Measurements from ENCODE around the gene ELOVL1.

Gene ELOVL1

GRCh38 chr1:43348809-43349593, 18.8 kb downstream of the ELOVL1 start:
- Histone ChIP-seq H2AFZ (ENCODE audit: low read depth, low read length, severe bottlenecking) (peak overlapping the region; percentile 83), H3K36me3 (ENCODE audit: low read length) (no peaks in the 10 kb centered on the region), H4K20me1 (ENCODE audit: low read depth, low read length) (no peaks in the 10 kb centered on the region), H3K4me2 (ENCODE audit: low read depth, low read length, poor library complexity, severe bottlenecking) (peak overlapping the region; percentile 74), H3K79me2 (ENCODE audit: insufficient read depth, low read length) (no peaks in the 10 kb centered on the region), H3K4me3 (ENCODE audit: insufficient read depth, low read length, poor library complexity, severe bottlenecking) (peak overlapping the region; percentile 56), H3F3A (ENCODE audit: insufficient read depth) (peaks cover 18% of the 10 kb centered on the region), H3K9ac (ENCODE audit: low read length) (peak overlapping the region; percentile 60), H3K9me3 (ENCODE audit: insufficient read depth, low read length) (no peaks in the 10 kb centered on the region), H3K27me3 (ENCODE audit: low read length) (no peaks in the 10 kb centered on the region), H3K9me2 (replicated peaks; ENCODE audit: insufficient read depth, low read length) (no peaks in the 10 kb centered on the region), H3K27ac (ENCODE audit: low read depth, low read length) (peak overlapping the region; percentile 67)
- TF ChIP-seq, protein P1, sequence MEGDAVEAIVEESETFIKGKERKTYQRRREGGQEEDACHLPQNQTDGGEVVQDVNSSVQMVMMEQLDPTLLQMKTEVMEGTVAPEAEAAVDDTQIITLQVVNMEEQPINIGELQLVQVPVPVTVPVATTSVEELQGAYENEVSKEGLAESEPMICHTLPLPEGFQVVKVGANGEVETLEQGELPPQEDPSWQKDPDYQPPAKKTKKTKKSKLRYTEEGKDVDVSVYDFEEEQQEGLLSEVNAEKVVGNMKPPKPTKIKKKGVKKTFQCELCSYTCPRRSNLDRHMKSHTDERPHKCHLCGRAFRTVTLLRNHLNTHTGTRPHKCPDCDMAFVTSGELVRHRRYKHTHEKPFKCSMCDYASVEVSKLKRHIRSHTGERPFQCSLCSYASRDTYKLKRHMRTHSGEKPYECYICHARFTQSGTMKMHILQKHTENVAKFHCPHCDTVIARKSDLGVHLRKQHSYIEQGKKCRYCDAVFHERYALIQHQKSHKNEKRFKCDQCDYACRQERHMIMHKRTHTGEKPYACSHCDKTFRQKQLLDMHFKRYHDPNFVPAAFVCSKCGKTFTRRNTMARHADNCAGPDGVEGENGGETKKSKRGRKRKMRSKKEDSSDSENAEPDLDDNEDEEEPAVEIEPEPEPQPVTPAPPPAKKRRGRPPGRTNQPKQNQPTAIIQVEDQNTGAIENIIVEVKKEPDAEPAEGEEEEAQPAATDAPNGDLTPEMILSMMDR (IDR thresholded peaks at IDR 0.05; ENCODE audit: insufficient read depth, low read length, poor library complexity, severe bottlenecking) = no peak
- TF ChIP-seq EZH2phosphoT487 (conservative IDR thresholded peaks at IDR 0.05; ENCODE audit: low read length) = no peak

GRCh38 chr1:43348343-43348808, 19.4 kb downstream of the ELOVL1 start:
- Histone ChIP-seq H3K79me2 (ENCODE audit: insufficient read depth, low read length) (no peaks in the 10 kb centered on the region), H3K36me3 (ENCODE audit: low read length) (no peaks in the 10 kb centered on the region), H3K4me2 (ENCODE audit: low read depth, low read length, poor library complexity, severe bottlenecking) (peak overlapping the region; percentile 74), H3K9ac (ENCODE audit: low read length) (peak overlapping the region; percentile 60), H4K20me1 (ENCODE audit: low read depth, low read length) (no peaks in the 10 kb centered on the region), H2AFZ (ENCODE audit: low read depth, low read length, severe bottlenecking) (peak overlapping the region; percentile 83), H3K9me3 (ENCODE audit: insufficient read depth, low read length) (no peaks in the 10 kb centered on the region), H3K9me2 (replicated peaks; ENCODE audit: insufficient read depth, low read length) (no peaks in the 10 kb centered on the region), H3K4me3 (ENCODE audit: insufficient read depth, low read length, poor library complexity, severe bottlenecking) (peak overlapping the region; percentile 56), H3K27ac (ENCODE audit: low read depth, low read length) (no peak overlapping the region; the same call in 1 of the 2 replicates), H3F3A (ENCODE audit: insufficient read depth) (peaks cover 18% of the 10 kb centered on the region), H3K27me3 (ENCODE audit: low read length) (no peaks in the 10 kb centered on the region)
- no peak for TF ChIP-seq EZH2phosphoT487 (conservative IDR thresholded peaks at IDR 0.05; ENCODE audit: low read length)
- TF ChIP-seq, protein P1 (IDR thresholded peaks at IDR 0.05; ENCODE audit: insufficient read depth, low read length, poor library complexity, severe bottlenecking) = no peak

DNA sequence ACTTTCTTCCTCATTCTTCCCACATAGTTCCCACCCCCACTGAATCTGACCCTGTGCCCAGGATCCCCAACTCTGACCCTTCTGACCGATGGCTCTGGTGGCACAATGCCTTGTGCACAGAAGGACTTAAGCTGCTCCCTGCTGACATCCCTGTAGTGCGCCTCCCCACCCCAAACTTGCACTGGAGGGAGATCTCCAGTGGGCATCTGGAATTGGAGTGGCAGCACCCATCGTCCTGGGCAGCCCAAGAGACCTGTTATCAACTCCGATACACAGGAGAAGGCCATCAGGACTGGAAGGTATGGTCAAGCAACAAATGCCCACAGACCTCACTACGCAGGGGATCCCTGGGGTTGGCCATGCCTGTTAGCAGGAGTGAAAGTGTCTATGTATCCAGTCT, 21.2 kb downstream of the ELOVL1 start:
- Histone ChIP-seq H3K4me3 (ENCODE audit: insufficient read depth, low read length, poor library complexity, severe bottlenecking) (no peak overlapping the region), H3K9me2 (replicated peaks; ENCODE audit: insufficient read depth, low read length) (no peaks in the 10 kb centered on the region), H3F3A (ENCODE audit: insufficient read depth) (peaks cover 18% of the 10 kb centered on the region), H3K4me2 (ENCODE audit: low read depth, low read length, poor library complexity, severe bottlenecking) (no peak overlapping the region), H3K27me3 (ENCODE audit: low read length) (no peaks in the 10 kb centered on the region), H3K27ac (ENCODE audit: low read depth, low read length) (no peak overlapping the region), H3K9me3 (ENCODE audit: insufficient read depth, low read length) (no peaks in the 10 kb centered on the region), H3K9ac (ENCODE audit: low read length) (no peak overlapping the region), H2AFZ (ENCODE audit: low read depth, low read length, severe bottlenecking) (no peak overlapping the region), H3K79me2 (ENCODE audit: insufficient read depth, low read length) (no peaks in the 10 kb centered on the region), H4K20me1 (ENCODE audit: low read depth, low read length) (no peaks in the 10 kb centered on the region), H3K36me3 (ENCODE audit: low read length) (no peaks in the 10 kb centered on the region)
- no peak for TF ChIP-seq EZH2phosphoT487 (conservative IDR thresholded peaks at IDR 0.05; ENCODE audit: low read length)
- TF ChIP-seq, protein P1 (IDR thresholded peaks at IDR 0.05; ENCODE audit: insufficient read depth, low read length, poor library complexity, severe bottlenecking) = no peak
